IMR-90 (cell line): ENCODE measurements around the gene LMX1A.

Source experiments
- BHLHE40 ChIP-seq: fragments of 150-350 bp; IDR thresholded peaks from 2 replicates; pipeline ENCODE4 v1.6.1; 2016; ENCODE audit warnings: mild to moderate bottlenecking, low read depth, low read length
- CEBPB ChIP-seq: IDR thresholded peaks from 2 replicates; pipeline ENCODE4 v1.6.1; 2012; ENCODE audit warnings: low read depth, low read length, improper control_type of control experiment
- CHD1 ChIP-seq: IDR thresholded peaks from 2 replicates; pipeline ENCODE4 v1.6.1; 2012; ENCODE audit warnings: low read depth, low read length, improper control_type of control experiment
- CTCF ChIP-seq: conservative IDR thresholded peaks from 2 replicates; pipeline ENCODE4 v1.5.1; 2012; ENCODE audit warnings: mild to moderate bottlenecking, low read depth, low read length, improper control_type of control experiment
- FOS ChIP-seq: fragments of 150-350 bp; IDR thresholded peaks from 2 replicates; pipeline ENCODE4 v1.6.1; 2016; ENCODE audit warnings: low read depth, low read length
- MAZ ChIP-seq: IDR thresholded peaks from 2 replicates; pipeline ENCODE4 v1.6.1; 2012; ENCODE audit warnings: low read depth, mild to moderate bottlenecking, low read length, improper control_type of control experiment, moderate library complexity, borderline replicate concordance
- MXI1 ChIP-seq: IDR thresholded peaks from 2 replicates; pipeline ENCODE4 v1.6.1; 2012; ENCODE audit warnings: low read depth, mild to moderate bottlenecking, low read length, moderate library complexity, borderline replicate concordance
- NFE2L2 ChIP-seq: fragments of 150-350 bp; IDR thresholded peaks from 2 replicates; pipeline ENCODE4 v1.6.1; 2016; ENCODE audit warnings: low read depth, mild to moderate bottlenecking, low read length
- POLR2A ChIP-seq: IDR thresholded peaks from 2 replicates; pipeline ENCODE4 v1.6.1; 2012; ENCODE audit warnings: mild to moderate bottlenecking, low read depth, low read length
- RAD21 ChIP-seq: IDR thresholded peaks from 2 replicates; pipeline ENCODE4 v1.6.1; 2012; ENCODE audit warnings: low read length, improper control_type of control experiment
- RCOR1 ChIP-seq: IDR thresholded peaks from 2 replicates; pipeline ENCODE4 v1.6.1; 2012; ENCODE audit warnings: mild to moderate bottlenecking, low read length, improper control_type of control experiment; ENCODE audit not compliant: insufficient replicate concordance
- RFX5 ChIP-seq: IDR thresholded peaks from 2 replicates; pipeline ENCODE4 v1.8.0; 2012; ENCODE audit warnings: low read depth, mild to moderate bottlenecking, low read length, moderate library complexity
- TF ChIP-seq, protein P1 (sequence below): fragments of 150-350 bp; IDR thresholded peaks from 2 replicates; pipeline ENCODE4 v1.6.1; 2016; ENCODE audit warnings: low read depth, mild to moderate bottlenecking, low read length, moderate library complexity, borderline replicate concordance

GRCh38 chr1:165254896-165255625, 101.5 kb downstream of the LMX1A start:
- TF ChIP-seq RFX5 (no peak), CTCF (no peak), MXI1 (no peak), POLR2A (no peak), RCOR1 (no peak), CEBPB (no peak), RAD21 (no peak), BHLHE40 (no peak), CHD1 (no peak), MAZ (no peak), FOS (no peak), NFE2L2 (no peak)
- TF ChIP-seq, protein P1, sequence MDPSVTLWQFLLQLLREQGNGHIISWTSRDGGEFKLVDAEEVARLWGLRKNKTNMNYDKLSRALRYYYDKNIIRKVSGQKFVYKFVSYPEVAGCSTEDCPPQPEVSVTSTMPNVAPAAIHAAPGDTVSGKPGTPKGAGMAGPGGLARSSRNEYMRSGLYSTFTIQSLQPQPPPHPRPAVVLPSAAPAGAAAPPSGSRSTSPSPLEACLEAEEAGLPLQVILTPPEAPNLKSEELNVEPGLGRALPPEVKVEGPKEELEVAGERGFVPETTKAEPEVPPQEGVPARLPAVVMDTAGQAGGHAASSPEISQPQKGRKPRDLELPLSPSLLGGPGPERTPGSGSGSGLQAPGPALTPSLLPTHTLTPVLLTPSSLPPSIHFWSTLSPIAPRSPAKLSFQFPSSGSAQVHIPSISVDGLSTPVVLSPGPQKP = no peak
